A673 (cell line): ENCODE data around the gene CCDC13. TPM values are rescaled to one million over a fixed set of nuclear protein-coding genes. Genes with fewer than 3 reads are reported as not detected.

ENCODE experiments used
- BruUV-seq: library from RNA; stranded (reverse); fragments of 400-500 nt; replicated peaks from 2 replicates; lab custom pipeline; 2021; lab: Mats Ljungman, UMichigan
- CTCF ChIA-PET: fragments of 300-600 bp; sonication (Branson Sonifier 250); formaldehyde crosslinking; loops from one replicate; lab custom pipeline; 2022; ENCODE audit warnings: antibody characterized with exemption; lab: Charles Lee
- POLR2A ChIA-PET: fragments of 300-600 bp; sonication (Branson Sonifier 250); formaldehyde crosslinking; loops from one replicate; lab custom pipeline; 2022; ENCODE audit warnings: antibody characterized with exemption; ENCODE audit not compliant: low non-redundant PET; lab: Charles Lee
- DNase-seq: peaks from one replicate; pipeline ENCODE4 v3.0.0-alpha.2; 2015; ENCODE audit warnings: low spot score
- H3K27ac ChIP-seq: fragments of 200-600 bp; sonication (generic); 2 replicates; pipeline ENCODE4 v1.5.1; 2016; ENCODE audit warnings: mixed run types, low read depth, mild to moderate bottlenecking, mixed read lengths, antibody characterized with exemption, low read length; ENCODE audit not compliant: poor library complexity, severe bottlenecking
- H3K27me3 ChIP-seq: fragments of 200-600 bp; sonication (generic); replicated peaks from 2 replicates; pipeline ENCODE4 v1.6.1; 2017; ENCODE audit warnings: mixed run types, low read depth, mild to moderate bottlenecking, mixed read lengths, antibody characterized with exemption, low read length; ENCODE audit not compliant: insufficient read depth, poor library complexity
- H3K36me3 ChIP-seq: fragments of 200-600 bp; sonication (generic); 2 replicates; pipeline ENCODE4 v1.6.1; 2016; ENCODE audit warnings: mixed run types, mild to moderate bottlenecking, mixed read lengths, antibody characterized with exemption, low read length; ENCODE audit not compliant: insufficient read depth, poor library complexity, severe bottlenecking
- H3K4me1 ChIP-seq: fragments of 200-600 bp; sonication (generic); 2 replicates; pipeline ENCODE4 v1.6.1; 2017; ENCODE audit warnings: mixed run types, mild to moderate bottlenecking, mixed read lengths, antibody characterized with exemption, low read length; ENCODE audit not compliant: insufficient read depth, poor library complexity, severe bottlenecking
- H3K4me3 ChIP-seq: fragments of 200-600 bp; sonication (generic); 2 replicates; pipeline ENCODE4 v1.5.1; 2016; ENCODE audit warnings: low read depth, mixed run types, mild to moderate bottlenecking, mixed read lengths, low read length; ENCODE audit not compliant: poor library complexity, severe bottlenecking
- H3K9me3 ChIP-seq: fragments of 200-600 bp; sonication (generic); 2 replicates; pipeline ENCODE4 v1.6.1; 2016; ENCODE audit warnings: mixed run types, low read depth, mild to moderate bottlenecking, mixed read lengths, antibody characterized with exemption, low read length; ENCODE audit not compliant: poor library complexity, severe bottlenecking
- CTCF ChIP-seq: fragments of 300-800, 200-600 bp; sonication (generic); conservative IDR thresholded peaks from 2 replicates; pipeline ENCODE4 v1.5.1; 2017; ENCODE audit warnings: low read depth, mild to moderate bottlenecking, antibody characterized with exemption, low read length, moderate library complexity, mixed read lengths
- EZH2 ChIP-seq: fragments of 200-600 bp; sonication (generic); IDR thresholded peaks from 2 replicates; pipeline ENCODE4 v1.6.1; 2017; ENCODE audit warnings: borderline replicate concordance, low read depth, mild to moderate bottlenecking, mixed read lengths, antibody characterized with exemption, low read length; ENCODE audit not compliant: poor library complexity, severe bottlenecking
- intact Hi-C: fragments of 100-400 bp; cut with micrococcal nuclease; formaldehyde crosslinking; loops from one replicate; pipeline ENCODE4 v1.10.0; 2022; ENCODE audit not compliant: unreplicated experiment
- total RNA-seq: library from RNA; stranded (reverse); gene quantifications from 2 replicates; pipeline ENCODE4 v1.2.3, GENCODE V29; 2021

CCDC13 gene
- total RNA-seq, 1 experiment from 2014 or later: not detected

GRCh38 chr3:42742688-42743087 lies 30.4 kb downstream of the CCDC13 start:
- DNase-seq: no peak
- Histone ChIP-seq H3K9me3 (no peaks in the 10 kb centered on the region), H3K27ac (no peak overlapping the region), H3K27me3 (no peaks in the 10 kb centered on the region), H3K4me1 (peaks cover under 1% of the 10 kb centered on the region), H3K36me3 (no peaks in the 10 kb centered on the region), H3K4me3 (no peak overlapping the region)
- POLR2A ChIA-PET: no interaction called here
- no TSS peak for BruUV-seq
- intact Hi-C loops: loop anchor here (10.0 kb wide), 1 partner anchor 168 kb away; no protein-coding TSS in a partner anchor
- TF ChIP-seq CTCF (no peak), EZH2 (no peak)
- CTCF ChIA-PET: no interaction called here

GRCh38 chr3:42742259-42742658 lies 30.8 kb downstream of the CCDC13 start:
- no peak for DNase-seq
- ChIA-PET CTCF (no interaction called here), POLR2A (no interaction called here)
- TF ChIP-seq CTCF (no peak), EZH2 (no peak)
- no peaks in the 10 kb centered on the region for H3K27me3 ChIP-seq
- no peak overlapping the region for H3K4me3 ChIP-seq
- no TSS peak for BruUV-seq
- intact Hi-C loops: loop anchor here (10.0 kb wide), 1 partner anchor 167 kb away; no protein-coding TSS in a partner anchor
- no peak overlapping the region for H3K27ac ChIP-seq
- H3K9me3 ChIP-seq: no peaks in the 10 kb centered on the region
- no peaks in the 10 kb centered on the region for H3K4me1 ChIP-seq
- no peaks in the 10 kb centered on the region for H3K36me3 ChIP-seq

- ChIA-PET POLR2A (no interaction called here), CTCF (no interaction called here)
- no TSS peak for BruUV-seq
- Histone ChIP-seq H3K9me3 (no peaks in the 10 kb centered on the region), H3K36me3 (no peaks in the 10 kb centered on the region), H3K27ac (no peak overlapping the region), H3K4me3 (no peak overlapping the region), H3K27me3 (no peaks in the 10 kb centered on the region), H3K4me1 (no peaks in the 10 kb centered on the region)
- no peak for DNase-seq
- TF ChIP-seq EZH2 (no peak), CTCF (no peak)
- intact Hi-C loops: loop anchor here (10.0 kb wide), 1 partner anchor 167 kb away; no protein-coding TSS in a partner anchor
These were observed 31.3 kb downstream of the CCDC13 start for GRCh38 chr3:42741796-42742195.
